Pons (tissue), 1 donor: Measurements from ENCODE around the gene PHACTR1.
A peak's percentile ranks its signal among the peaks of the same experiment; 100 is the strongest.

Source experiments
- DNase-seq: peaks from one replicate; pipeline ENCODE4 v3.0.0-alpha.2; 2016; ENCODE audit warnings: low spot score

PHACTR1 gene

DNA sequence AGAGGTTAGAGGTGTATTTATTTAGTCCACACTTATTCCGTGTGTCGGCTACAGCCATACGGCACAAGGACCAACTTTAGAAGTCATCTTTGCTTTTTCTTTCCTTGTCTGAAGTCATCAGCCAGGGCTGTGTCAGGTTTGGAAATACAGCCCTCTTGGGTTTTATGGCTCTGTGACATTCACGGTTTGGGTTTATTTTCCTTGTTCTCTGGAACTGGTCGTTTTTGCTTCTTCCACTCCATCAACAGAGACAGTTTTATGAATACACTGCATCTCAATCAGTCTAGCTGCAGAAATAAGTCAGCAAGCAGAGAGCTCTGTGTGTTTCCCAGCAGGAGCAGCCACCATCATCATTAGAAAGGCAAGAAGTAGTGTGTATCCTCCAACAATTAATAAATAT lies 479.2 kb downstream of the PHACTR1 start:
- DNase-seq = no peak

- no peak for DNase-seq
Measured at GRCh38 chr6:13198168-13198567, 481.6 kb downstream of the PHACTR1 start.

- no peak for DNase-seq
Measured at GRCh38 chr6:13201336-13201735, 484.8 kb downstream of the PHACTR1 start.

DNA sequence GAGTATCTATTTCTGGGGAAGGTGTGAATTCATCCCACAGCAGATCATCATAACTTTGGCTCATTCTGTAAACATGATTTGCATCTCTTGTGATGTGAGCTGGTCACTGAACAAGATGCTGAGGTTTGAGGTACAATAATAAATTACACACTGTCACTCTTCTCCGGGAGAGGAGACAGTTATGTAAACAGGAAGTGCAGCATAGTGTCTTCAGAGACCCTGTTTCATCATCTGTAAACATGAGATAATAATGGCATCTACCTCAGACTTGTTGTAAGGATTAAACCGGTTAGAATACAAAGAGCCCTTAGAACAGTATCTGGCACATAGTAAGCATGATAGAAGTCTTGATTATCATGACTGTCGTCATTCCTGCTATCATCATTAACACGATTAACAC lies 486.6 kb downstream of the PHACTR1 start:
- no peak for DNase-seq

DNA sequence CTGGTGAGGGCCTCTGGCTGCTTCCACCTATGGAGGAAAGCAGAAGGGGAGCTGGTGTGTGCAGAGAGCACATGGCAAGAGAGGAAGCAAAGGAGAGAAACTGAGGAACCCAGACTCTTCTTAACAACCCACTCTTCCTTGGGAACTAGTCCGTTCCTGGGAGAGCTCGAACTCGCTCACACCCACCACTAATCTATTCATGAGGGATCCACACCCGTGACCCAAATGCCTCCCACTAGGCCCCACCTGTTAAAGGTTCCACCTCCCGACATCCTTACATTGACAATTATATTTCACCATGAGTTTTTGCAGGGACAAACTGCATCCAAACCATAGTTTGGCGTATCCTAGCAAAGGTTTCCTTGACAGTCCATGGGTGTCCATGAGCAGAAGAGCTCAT lies 488.5 kb downstream of the PHACTR1 start:
- DNase-seq = no peak

DNA sequence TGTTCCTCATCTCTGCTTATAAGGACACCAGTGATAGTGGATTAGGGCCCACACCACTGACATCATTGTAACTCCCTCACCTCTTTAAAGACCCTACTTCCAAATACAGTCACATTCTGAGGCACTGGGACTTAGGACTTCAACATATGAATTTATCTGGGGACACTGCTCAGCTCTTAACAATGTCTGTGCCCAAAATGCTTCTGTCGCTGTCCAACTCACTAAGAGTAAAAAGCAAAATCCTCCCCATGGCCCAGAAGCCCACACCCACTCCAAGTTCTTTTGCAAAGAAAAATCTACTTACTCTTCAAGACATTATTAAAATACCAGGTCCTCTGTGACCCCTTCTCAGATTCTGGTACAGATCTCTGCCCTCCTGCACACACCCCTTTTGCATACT lies 495.5 kb downstream of the PHACTR1 start:
- no peak for DNase-seq

GRCh38 chr6:13212538-13212937 lies 496.0 kb downstream of the PHACTR1 start:
- no peak for DNase-seq

- DNase-seq = no peak
Measured at GRCh38 chr6:13215390-13215789, 498.8 kb downstream of the PHACTR1 start.

DNA sequence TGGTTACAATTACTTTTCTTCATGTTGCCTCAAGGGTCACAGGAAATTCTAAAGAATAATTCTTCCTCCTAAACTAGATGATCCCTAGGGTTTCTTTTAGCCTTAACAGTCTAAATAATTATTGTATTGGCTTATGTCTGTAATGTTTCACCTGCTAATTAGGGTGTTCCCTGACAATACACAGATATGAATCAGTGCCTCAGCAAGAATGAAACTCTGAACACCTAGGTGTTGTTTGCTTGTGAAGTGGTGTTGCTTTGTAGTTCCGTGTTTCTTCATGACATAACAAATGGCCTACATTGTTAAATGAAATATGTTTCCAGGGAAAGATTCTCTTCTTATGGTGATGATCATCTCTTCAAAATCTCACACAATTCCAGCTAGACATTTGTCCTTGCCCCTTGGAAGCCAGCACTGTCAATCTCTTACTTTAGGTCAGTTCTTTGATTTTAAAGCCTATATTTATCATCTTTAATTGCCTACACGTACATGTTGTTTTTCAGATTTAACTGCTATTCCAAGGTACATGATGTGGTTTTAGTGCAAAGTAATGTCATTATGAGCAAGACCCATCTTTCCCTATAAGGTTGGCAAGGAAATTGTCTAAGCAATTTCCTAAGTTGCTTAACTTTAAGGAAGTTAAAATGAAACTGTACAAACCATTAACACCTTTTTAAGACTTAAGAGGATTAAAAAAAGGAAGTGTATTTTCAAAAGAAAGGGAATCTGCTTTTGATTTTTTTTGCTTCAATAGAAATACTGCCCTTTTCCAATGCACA lies 499.9 kb downstream of the PHACTR1 start:
- DNase-seq = no peak

GRCh38 chr6:13217206-13217905 lies 500.8 kb downstream of the PHACTR1 start:
- DNase-seq = no peak

DNA sequence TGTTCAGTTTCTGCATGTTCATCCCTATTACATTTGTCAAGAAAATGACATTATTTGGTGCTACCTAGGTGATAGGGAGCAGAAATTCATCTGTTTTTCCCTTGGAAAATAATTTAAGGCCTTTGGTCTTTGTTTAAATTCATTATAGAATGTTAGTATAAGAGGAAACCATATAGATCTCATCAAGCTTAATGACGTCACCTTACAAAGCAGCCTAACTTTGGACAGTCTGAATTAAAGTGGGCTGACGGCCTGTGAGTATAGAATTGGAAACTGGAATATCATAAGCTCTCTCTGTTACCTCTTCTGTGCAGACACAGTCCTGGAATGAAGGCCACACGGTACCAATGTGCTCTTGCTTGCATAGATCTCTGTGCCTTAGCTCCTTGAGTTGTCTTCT lies 503.7 kb downstream of the PHACTR1 start:
- DNase-seq = no peak

DNA sequence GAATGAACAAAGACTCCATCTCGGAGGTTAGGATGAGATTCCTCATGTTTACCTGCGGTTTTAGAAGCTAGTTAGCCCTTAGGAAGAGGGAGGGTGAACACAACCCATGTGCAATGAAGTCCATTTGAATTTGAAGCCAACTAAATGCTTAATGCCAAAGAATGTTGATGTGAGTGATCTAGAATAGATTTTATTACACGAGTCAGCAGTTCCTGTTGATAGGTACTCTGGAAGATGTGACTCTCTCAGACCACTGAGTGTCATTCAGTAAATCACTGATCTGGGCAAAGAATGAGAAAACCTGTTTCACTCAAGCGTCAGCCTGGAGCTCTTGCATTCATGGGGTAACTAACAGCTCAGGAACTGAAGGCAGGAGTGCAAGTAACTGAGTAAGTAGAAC lies 505.5 kb downstream of the PHACTR1 start:
- no peak for DNase-seq

DNA sequence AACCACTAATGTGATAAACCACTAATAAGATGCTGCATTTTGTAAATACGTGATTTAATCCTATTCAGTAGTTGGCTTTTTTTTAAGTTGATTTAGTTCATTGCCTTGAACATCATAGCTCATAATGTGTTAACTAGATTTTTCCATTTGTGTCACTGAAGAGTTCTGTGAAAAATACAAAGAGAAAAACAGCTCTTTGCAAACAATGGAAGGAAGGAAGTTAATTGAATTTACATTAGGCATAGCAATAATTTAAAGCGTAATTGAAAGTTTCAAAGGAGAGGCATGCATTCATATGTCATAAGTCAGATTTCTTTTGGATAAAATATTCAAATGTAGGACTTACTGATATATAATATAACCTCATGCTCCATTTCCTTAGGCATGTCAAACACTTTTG lies 509.5 kb downstream of the PHACTR1 start:
- no peak for DNase-seq

GRCh38 chr6:13228264-13229204 lies 512.0 kb downstream of the PHACTR1 start:
- no peak for DNase-seq

DNA sequence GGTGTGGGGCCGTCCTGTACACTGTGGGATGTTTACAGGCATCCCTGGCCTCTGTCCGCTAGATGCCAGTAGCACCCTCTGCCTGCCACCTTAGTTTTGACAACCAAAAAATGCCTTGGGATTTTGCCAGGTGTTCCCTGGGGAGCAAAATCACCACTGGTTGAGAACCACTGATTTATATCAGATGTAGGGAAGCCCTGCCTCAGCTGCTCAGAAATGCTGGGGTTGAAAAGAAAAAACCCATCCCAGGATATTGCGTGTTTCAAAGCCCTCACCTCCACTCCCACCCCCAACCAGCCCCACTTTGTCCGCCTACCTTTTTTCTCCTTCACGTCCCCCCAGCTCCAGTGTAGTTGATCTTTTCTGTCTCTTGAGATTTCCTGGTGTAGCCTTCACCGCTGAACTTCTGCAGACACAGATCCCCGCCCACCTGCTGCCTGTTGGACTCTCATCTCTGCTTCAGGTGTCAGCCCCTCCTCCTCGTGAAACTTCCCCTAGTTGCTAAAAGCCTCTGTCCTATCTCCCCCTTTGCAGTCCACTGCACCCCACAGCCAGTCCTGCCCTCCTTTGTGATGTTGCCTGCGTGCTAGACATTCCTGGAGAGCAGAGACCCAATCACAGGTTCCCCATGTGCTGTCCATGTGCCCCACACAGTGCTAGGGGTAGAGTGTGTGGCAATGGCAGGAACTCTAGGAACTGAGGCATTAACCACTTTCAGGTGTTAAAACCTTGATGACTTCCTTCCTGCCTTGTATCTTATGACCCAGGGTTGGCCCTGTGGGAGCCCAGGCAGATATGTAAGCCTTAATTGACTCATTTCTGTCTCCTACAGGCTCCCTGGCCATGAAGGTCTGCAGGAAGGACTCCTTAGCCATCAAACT lies 512.9 kb downstream of the PHACTR1 start:
- DNase-seq = no peak

GRCh38 chr6:13233106-13233505 lies 516.5 kb downstream of the PHACTR1 start:
- DNase-seq = no peak

GRCh38 chr6:13234130-13234529 lies 517.6 kb downstream of the PHACTR1 start:
- DNase-seq = no peak

- peak; percentile 43 for DNase-seq
Measured at GRCh38 chr6:13235339-13235738, 518.8 kb downstream of the PHACTR1 start.

DNA sequence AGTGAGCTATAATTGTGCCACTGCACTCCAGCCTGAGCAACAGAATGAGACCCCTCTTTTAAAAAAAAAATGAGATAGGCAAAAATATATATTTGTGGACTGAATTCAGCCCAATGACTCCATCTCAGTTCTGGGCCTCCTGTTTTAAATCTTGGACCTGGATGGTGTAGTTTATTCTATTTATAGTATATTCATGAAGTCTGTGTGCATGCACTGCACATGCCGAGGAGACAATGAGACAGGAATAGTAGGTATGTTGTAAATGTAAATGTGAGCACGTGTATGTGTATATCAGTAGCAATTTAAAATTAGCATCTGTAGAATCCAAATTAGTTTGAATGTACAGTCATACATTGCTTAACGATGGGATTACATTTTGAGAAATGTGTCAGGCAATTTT lies 520.8 kb downstream of the PHACTR1 start:
- no peak for DNase-seq

GRCh38 chr6:13238017-13238416 lies 521.5 kb downstream of the PHACTR1 start:
- DNase-seq = no peak

DNA sequence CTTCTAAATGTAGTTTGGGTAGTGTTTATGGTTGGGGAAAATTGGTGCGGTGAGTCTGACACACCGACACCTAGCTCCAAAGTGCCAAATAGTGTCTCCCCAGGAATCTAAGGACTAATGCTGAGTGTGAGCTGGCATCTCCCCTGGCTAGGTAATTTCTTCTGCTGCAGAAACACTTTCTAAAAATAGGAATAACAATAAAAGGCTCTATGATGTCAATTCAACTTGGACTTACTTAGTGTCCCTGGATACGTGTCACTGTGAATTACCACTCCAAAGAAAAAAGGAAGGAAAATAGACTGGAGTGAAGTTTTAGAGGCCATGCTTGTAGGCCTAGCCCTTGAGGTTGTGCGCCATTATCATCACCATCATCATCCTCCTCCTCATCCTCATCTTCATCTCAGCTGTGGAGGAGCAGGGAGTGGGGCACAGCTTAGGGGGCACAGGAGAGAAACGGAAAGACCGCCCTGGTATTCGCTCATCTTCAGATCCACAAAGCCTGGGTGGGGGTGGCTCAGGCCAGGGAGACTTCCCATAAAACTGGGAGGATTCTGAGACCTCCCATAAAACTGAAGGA lies 522.2 kb downstream of the PHACTR1 start:
- DNase-seq = no peak
